Gastroesophageal sphincter (tissue), 3 donors: ENCODE data around the gene PICK1.

Experiments
- EP300 ChIP-seq: sonication (generic); formaldehyde crosslinking; IDR thresholded peaks from one replicate; pipeline ENCODE4 v1.6.1; 2017; ENCODE audit warnings: antibody characterized with exemption, mild to moderate bottlenecking
- POLR2A ChIP-seq, 2 donors: fragments of 450-650 bp; IDR thresholded peaks; one replicate each; pipeline ENCODE4 v1.6.1; 2017; ENCODE audit warnings: antibody characterized with exemption in 2 of 2, mild to moderate bottlenecking in 2 of 2, moderate library complexity in 1 of 2
- POLR2AphosphoS5 ChIP-seq: sonication (generic); formaldehyde crosslinking; IDR thresholded peaks from one replicate; pipeline ENCODE4 v1.6.1; 2017; ENCODE audit warnings: antibody characterized with exemption
- TF ChIP-seq, protein P1 (sequence below), 4 experiments: fragments of 200-600 bp in 2 of 4; fragments of 450-650 bp in 2 of 4; sonication (generic) in 1 of 4; IDR thresholded peaks; one replicate each; pipeline ENCODE4 v1.5.1; 2017 to 2019; ENCODE audit warnings: antibody characterized with exemption in 4 of 4, mild to moderate bottlenecking in 2 of 4, moderate library complexity in 2 of 4

DNA sequence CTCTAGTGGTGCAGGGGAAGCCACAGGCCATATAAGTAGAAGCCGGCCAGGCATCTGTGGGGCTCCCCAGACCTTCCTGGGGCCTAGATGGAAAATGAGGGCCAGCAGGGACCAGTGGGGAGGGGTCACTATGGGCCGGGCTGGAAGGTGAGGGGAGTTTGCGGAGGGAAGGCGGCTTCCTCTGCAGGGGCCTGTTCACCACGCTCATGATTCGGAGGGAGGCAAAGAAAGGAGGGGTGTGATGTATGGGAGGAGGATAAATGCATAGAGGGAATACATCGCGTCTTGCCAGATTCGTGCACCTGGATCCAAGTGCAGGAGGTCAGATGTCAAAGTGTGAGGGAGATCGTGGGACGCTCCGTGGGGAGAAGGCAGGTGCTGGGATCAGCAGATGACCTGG lies 19.9 kb downstream of the PICK1 start:
- TF ChIP-seq, protein P1, sequence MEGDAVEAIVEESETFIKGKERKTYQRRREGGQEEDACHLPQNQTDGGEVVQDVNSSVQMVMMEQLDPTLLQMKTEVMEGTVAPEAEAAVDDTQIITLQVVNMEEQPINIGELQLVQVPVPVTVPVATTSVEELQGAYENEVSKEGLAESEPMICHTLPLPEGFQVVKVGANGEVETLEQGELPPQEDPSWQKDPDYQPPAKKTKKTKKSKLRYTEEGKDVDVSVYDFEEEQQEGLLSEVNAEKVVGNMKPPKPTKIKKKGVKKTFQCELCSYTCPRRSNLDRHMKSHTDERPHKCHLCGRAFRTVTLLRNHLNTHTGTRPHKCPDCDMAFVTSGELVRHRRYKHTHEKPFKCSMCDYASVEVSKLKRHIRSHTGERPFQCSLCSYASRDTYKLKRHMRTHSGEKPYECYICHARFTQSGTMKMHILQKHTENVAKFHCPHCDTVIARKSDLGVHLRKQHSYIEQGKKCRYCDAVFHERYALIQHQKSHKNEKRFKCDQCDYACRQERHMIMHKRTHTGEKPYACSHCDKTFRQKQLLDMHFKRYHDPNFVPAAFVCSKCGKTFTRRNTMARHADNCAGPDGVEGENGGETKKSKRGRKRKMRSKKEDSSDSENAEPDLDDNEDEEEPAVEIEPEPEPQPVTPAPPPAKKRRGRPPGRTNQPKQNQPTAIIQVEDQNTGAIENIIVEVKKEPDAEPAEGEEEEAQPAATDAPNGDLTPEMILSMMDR (IDR thresholded peaks at IDR 0.05) = no peak
- TF ChIP-seq POLR2A (IDR thresholded peaks at IDR 0.05) (no peak), POLR2AphosphoS5 (no peak), EP300 (no peak)
